Activated CD4-positive, alpha-beta T cell treated with anti-CD3 and anti-CD28 coated beads, Interleukin-2, amount 50 U/mL, for 48 hours (primary cell): Measurements from ENCODE around the gene INHA.

Source experiments
- DNase-seq, 2 experiments: peaks; one replicate each; pipeline ENCODE4 v3.0.0-alpha.2; 2020

Gene INHA

GRCh38 chr2:219613461-219614070 is 41.5 kb downstream of the INHA start:
- no peak for DNase-seq

DNA sequence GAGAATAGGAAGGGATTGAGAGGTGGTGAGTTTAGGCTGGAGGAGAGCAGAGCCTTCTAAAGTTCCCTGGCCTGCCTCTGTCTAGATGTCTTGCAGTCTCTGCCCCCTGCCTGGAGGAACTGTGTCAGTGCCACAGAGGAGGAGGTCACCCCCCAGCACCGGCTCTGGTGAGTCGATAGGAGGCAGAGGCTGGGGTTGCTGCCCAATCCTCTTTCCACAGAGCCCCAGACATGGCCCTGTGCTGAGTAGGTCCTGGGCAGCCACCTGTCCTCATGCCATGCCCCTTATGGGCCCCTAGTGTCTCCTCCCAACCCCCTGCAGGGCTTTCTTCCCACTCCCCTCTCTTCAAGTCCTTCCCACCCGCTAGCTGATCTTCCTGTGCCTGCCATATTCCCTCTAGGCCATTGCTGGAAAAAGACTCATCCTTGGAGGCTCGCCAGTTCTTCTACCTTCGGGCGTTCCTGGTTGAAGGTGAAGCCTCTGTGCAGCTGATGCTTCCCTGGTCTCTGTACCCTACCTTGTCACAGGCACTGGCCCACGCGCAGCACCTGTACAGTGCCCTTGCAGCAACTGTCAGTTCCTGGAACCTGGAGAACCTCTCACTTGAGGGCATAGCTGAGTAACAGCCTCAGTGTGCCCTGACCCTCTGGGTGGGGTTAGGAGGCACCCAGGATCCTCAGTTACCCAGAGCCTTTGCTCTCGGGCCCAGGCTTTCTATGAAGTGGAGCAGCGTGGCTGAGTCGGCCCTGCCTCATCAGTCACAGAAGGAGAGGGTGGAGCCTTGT is 42.2 kb downstream of the INHA start:
- no peak for DNase-seq

DNA sequence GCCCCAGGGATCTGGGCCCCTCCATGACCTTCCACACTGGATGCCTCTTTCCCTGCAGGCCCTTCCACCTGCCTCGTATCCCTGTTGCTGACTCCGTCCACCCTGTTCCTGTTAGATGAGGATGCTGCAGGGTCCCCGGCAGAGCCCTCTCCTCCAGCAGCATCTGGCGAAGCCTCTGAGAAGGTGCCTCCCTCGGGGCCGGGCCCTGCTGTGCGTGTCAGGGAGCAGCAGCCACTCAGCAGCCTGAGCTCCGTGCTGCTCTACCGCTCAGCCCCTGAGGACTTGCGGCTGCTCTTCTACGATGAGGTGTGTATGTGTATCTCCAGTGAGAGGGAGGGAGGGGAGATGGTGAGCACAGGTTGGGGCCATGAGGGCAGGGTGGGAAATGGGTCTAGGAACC is 42.9 kb downstream of the INHA start:
- DNase-seq: no peak

DNA sequence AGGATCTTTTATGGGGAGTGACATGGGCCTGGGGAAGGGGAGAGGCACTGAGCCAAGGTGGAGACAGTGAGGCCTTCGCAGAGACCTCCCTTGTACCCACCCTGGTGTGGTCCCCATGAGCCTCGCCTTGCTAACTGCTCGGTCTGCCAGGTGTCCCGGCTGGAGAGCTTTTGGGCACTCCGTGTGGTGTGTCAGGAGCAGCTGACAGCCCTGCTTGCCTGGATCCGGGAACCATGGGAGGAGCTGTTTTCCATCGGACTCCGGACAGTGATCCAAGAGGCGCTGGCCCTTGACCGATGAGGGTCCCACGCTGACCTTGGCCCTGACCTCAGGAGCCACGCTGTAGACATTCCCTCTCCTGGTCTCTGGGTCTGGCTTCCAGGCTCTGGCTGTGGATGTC is 43.8 kb downstream of the INHA start:
- no peak for DNase-seq

DNA sequence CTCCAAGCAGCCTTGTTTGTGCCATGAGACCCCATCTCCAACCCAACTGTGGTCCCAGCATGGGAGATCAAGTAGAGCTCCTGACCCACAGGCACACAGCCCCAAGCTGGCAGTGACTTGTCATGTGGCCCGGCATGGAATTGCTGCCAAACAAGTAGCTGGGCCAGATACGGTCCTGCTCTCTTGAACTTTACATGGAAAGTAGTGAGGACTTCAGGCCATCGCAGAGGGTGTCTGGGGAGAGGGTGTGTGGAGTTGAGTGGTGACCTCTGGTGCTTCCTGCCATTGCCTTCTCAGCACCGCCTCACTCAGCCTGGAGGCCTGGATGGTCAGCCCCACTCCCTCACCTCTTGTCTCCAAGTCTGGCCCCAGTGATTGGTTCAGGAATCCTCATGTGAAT is 44.4 kb downstream of the INHA start:
- DNase-seq: no peak

GRCh38 chr2:219618733-219619122 is 46.6 kb downstream of the INHA start:
- DNase-seq: no peak

DNA sequence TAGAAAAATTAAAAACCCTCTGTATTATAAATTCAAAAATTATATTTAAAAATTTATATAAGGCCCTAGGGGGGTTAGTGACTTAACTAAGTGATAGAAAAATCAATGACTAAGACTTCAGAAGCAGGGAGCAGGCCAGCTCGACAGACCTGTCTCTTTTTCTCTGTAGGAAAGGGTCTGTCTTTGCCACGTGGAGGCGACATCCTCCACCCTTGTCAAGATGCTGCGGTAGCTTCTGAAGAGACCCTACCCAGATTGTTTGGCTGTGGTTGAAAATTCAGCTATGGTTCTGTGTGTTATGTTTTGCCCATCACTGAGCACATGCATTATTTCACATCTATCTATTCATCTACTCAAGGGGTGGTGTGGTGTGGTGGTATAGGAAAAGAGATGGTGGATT is 47.1 kb downstream of the INHA start:
- no peak for DNase-seq

DNA sequence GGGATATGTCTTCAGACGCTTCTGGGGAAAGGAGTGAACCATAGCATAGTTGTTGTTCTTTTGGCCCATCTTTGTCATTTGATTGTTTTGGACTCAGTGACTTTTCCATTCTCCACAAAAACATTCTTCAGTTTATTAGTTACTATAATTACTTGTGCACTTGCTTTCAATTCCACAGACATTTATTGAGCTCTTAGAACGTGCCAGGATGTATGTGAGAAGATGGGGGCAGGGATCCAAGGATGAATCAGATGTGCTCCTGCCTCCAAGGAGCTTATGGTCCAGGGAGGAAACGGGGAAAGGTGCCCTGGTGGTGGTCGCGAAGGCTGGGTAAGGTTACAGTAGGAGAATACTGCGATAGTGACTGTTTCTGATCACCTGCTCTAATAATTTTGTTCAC is 48.4 kb downstream of the INHA start:
- DNase-seq: no peak

- DNase-seq: no peak
Measured at GRCh38 chr2:219621935-219622334, 49.8 kb downstream of the INHA start.

DNA sequence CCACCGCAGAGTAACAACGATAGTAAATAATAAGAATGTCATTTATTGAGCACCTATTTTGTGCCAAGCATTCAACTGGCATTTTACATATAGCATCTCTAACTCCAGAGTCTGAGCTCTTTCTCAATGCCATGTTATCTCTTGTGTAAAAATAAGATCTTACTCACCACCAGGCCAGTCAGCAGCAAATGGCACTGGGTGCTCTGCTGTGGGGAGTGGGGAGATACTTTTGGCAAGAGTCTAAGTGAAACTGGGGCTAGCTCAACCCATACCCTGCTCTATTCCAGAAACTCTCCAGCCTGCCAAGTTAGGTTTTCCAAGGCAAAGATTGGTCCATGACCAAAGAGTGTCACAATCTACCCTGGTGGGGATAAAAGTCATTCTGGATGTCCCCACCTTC is 50.4 kb downstream of the INHA start:
- DNase-seq: no peak

DNA sequence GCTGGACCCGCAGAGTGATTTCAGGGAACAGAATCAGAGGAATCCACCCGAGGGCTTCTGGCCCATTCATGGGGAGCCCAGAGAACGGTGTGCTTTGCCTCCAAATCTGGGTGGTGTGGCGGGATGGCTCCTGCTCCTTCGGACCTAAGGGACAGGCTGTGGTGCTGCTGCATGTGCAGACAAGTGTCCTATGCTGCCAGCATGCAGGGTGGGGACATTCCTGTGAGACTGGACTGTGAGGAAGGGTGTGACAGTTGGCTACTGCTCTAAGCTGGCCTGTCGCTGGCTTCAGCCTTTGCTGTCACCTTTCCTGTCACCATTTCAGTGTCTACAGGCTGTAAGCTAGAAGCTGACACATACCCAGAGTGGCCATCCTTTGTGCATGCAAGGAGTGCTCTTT is 52.5 kb downstream of the INHA start:
- no peak for DNase-seq

GRCh38 chr2:219625179-219625578 is 53.1 kb downstream of the INHA start:
- no peak for DNase-seq
